ENCODE results near the gene RARB.

RARB gene

DNA sequence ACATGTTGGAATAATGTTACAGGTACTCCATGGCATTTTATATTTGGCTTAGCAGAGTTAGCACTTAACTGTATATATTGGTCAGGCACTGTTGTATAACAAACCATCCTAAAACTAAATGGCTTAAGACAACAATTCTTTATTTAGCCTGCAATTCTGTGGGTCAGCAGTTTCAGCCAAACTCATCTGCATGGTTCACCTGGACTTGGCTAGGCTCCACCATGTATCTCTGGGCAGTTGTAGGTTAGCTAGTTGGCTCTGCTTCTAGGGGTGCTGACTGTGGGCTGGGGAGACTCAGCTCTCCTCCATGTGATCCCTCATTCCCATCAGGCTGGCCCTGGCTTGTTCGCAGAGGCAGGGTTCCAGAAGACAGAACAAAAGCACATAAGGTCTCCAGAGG is 34.4 kb downstream of the RARB start:
- Histone ChIP-seq H3K36me3 (ENCODE audit: insufficient read depth, low read length) (no peaks in the 10 kb centered on the region), H3K9ac (ENCODE audit: low read depth, low read length) (no peak overlapping the region), H3K9me3 (ENCODE audit: control insufficient read depth, insufficient read depth, low read length) (no peaks in the 10 kb centered on the region), H3K4me1 (ENCODE audit: insufficient read depth, low read length) (no peaks in the 10 kb centered on the region)

DNA sequence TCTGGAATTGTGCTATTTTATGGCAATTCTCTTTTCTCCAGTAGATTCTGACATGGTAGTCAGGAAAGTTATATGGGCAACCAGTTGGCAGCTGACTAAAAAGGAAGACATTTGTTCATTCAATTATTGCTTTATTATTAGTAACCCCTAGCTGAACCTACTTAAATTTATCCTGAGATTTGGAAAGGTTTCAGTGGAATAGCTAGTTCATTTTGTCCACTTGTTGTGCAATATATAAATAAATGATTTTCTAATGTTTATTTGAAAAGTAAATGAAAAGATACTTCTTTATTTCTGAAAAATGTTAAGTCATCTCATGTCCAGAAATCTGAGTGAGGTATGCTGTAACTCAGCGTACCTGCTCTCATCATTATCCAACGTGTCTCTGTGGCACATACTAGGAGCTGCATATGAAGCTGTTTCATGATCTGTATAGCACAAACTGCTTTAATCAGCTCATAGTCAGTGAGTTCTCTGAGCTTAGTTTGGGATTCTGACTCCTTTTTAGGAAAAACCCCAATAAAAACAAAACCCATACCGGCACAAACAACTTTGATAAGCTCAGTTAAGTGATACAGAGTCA is 35.9 kb downstream of the RARB start:
- Histone ChIP-seq H3K36me3 (ENCODE audit: insufficient read depth, low read length) (no peaks in the 10 kb centered on the region), H3K9me3 (ENCODE audit: control insufficient read depth, insufficient read depth, low read length) (no peaks in the 10 kb centered on the region), H3K9ac (ENCODE audit: low read depth, low read length) (no peak overlapping the region), H3K4me1 (ENCODE audit: insufficient read depth, low read length) (0 out of 2 replicates have a peak, but pooled peaks cover 3% of the 10 kb centered on the region)

DNA sequence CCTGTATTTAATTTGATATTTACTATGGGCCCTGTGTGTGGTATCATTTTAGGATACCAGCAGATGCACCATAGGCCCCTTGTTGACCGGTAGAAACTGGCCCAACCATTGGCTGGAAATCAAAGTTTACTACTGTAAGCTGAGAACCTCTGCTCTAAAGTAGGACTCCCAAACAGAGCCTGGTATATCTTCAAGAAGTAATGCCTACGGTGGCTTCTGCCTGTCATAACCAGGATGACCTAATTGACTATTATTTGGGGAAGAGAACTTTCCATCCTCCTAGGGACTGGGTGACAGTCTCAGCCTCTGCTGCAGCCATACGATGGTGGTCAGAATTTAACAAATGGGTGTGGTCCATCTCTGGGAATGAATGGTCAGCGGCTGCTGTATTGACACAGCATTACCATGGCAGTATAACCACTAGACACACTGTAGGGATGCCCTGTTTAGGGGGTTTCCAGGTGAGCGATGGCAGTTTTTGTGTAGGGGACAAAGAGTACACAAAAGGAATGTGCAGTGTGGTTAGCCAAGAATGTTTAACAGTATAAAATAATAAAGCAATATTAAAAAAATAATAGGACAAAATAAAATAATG is 37.3 kb downstream of the RARB start:
- Histone ChIP-seq H3K9ac (ENCODE audit: low read depth, low read length) (no peak overlapping the region), H3K4me1 (ENCODE audit: insufficient read depth, low read length) (0 out of 2 replicates have a peak, but pooled peaks cover 4% of the 10 kb centered on the region), H3K36me3 (ENCODE audit: insufficient read depth, low read length) (no peaks in the 10 kb centered on the region), H3K9me3 (ENCODE audit: control insufficient read depth, insufficient read depth, low read length) (no peaks in the 10 kb centered on the region)

DNA sequence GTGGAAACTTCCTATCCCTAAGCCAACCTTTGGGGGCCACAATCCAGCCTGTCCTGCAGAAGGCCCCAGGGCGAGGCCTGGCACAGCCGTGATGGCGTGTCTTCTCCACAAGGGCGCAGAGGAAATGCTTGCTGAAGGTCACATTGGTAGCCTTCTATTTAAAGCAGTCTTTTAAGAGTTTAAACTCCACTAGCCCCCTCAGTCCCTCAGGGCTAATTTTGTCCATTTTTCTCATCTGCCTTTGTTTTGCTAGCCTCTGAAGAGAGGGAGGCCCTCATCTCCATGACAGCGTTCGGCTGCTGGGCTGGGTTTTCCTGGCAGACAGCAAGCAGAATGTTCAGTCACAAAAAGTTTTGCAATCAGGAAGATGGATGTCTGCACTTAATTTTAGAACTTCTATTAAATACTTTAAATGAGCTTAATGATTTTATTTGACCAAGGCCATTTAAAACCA is 40.8 kb downstream of the RARB start:
- no peaks in the 10 kb centered on the region for H3K36me3 ChIP-seq (ENCODE audit: insufficient read depth, low read length)
- no peak overlapping the region for H3K9ac ChIP-seq (ENCODE audit: low read depth, low read length)

DNA sequence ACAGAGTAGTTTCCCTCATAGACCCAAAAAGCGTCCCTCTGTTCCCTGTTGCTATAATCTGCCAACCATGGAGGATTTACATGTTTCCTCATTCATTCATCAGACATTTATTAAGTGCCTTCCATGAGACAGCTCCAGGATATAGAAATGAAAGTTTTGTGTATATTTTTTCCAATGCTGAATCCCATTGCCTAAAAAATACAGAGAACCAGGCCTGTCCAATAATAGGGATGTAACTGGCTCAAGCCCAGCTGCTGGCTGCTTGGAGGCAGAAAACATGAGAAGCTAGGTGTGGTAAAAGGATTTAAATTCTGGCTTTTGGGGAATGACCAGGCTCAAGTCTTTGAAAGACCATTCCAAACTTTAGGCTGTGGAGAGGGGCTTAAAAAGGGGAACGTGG is 41.5 kb downstream of the RARB start:
- H3K36me3 ChIP-seq (ENCODE audit: insufficient read depth, low read length): no peaks in the 10 kb centered on the region
- peaks cover 18% of the 10 kb centered on the region; the same call in 1 of the 2 replicates for H3K4me1 ChIP-seq (ENCODE audit: insufficient read depth, low read length)
- no peak overlapping the region for H3K9ac ChIP-seq (ENCODE audit: low read depth, low read length)
- H3K9me3 ChIP-seq (ENCODE audit: control insufficient read depth, insufficient read depth, low read length): no peaks in the 10 kb centered on the region

More for the DNA sequence above, 40.8 kb downstream of the RARB start:
- H3K9me3 ChIP-seq (ENCODE audit: control insufficient read depth, insufficient read depth, low read length): no peaks in the 10 kb centered on the region
- H3K4me1 ChIP-seq (ENCODE audit: insufficient read depth, low read length): peaks cover 18% of the 10 kb centered on the region; the same call in 1 of the 2 replicates

DNA sequence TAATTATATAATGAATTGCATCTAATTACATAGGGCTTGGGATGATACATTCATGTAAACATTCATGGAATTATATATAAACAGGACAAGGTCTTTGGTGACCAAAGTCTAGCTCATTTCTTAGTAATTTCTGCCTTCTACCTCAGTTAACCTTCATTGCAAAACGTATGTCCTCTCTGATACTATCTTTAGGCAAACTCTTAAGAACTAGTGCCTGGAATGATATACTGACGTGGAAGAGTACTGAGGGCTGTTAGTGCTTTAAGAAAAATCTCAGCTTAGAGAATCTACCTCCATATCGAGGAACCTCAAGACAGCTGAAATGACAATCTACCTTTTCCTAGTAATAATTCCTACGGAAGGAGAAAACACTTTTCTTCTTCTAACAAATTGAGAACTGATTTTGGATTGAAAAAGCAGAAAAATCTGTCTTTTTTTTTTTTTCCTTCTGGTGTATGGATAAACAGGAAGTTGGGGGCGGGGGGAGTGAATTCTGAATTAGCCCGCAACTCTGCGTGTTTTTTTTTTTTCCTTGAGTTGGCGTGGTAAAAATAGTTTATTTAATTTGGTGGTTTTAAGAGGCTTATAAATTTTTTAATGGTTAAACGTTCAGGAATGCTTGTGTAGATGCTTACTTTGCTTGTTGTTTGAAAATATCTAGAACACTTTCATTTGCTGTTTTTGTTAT is 43.2 kb downstream of the RARB start:
- no peaks in the 10 kb centered on the region for H3K9me3 ChIP-seq (ENCODE audit: control insufficient read depth, insufficient read depth, low read length)
- no peaks in the 10 kb centered on the region for H3K36me3 ChIP-seq (ENCODE audit: insufficient read depth, low read length)
- no peak overlapping the region for H3K9ac ChIP-seq (ENCODE audit: low read depth, low read length)
- H3K4me1 ChIP-seq (ENCODE audit: insufficient read depth, low read length): peaks cover 18% of the 10 kb centered on the region; the same call in 1 of the 2 replicates

DNA sequence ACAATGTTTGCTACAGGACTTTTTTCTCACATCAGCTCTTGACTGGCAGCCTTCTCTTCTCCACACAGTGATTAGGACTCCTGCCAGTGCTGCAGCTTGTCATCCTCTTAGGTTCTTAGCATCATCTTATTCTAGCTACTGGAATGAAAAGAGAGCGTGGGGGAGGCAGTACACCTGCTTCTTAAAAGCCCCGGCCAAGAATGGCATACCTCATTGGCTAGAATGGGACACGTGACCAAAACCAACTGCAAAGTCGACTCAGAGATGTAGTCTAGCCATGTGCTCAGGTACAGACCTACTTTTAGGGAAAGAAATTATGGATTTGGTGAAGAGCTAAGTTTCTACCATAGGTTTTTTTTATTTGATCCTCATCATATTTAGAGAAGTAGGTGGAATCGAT is 44.1 kb downstream of the RARB start:
- Histone ChIP-seq H3K9ac (ENCODE audit: low read depth, low read length) (no peak overlapping the region), H3K9me3 (ENCODE audit: control insufficient read depth, insufficient read depth, low read length) (no peaks in the 10 kb centered on the region), H3K36me3 (ENCODE audit: insufficient read depth, low read length) (no peaks in the 10 kb centered on the region), H3K4me1 (ENCODE audit: insufficient read depth, low read length) (peaks cover 18% of the 10 kb centered on the region; the same call in 1 of the 2 replicates)

DNA sequence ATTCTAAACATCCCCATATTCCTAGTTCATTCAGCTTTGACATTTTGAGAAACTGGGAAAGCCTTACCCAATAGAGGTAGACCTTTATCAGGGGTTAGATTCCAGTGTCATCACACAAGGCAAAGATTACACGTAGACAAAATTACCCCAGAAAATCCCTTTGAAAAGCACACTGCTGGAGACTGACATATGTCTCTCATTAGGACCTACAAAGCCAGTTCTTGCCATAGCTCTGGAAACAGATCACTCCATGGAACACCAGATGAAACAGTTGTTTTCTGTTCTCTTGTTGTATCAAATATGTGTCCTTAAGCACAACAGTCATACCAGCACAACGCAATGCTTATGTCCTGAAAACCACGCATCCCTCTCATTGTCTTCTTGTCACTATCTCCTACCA is 44.7 kb downstream of the RARB start:
- H3K9me3 ChIP-seq (ENCODE audit: control insufficient read depth, insufficient read depth, low read length): no peaks in the 10 kb centered on the region
- no peak overlapping the region for H3K9ac ChIP-seq (ENCODE audit: low read depth, low read length)
- no peaks in the 10 kb centered on the region for H3K36me3 ChIP-seq (ENCODE audit: insufficient read depth, low read length)
- peaks cover 18% of the 10 kb centered on the region; the same call in 1 of the 2 replicates for H3K4me1 ChIP-seq (ENCODE audit: insufficient read depth, low read length)

DNA sequence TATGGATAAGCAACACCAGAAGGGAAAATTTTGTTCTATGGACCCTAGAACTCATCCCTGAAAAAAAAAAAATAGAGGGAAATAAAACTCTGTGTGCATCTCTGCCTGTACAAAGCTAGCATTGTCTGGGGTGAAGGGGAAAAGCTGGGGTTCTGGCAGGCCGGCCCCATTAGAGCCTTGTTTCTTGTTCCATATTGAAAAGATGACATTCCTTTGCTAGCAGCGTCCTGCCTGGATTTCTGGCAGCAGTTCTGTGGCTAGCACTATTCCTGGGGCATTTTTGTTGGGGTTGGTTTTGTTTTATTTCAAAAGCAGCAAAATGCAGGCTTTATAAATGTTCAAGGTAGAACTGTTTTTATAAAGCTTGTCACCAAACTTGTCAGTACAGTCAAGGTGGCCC is 45.2 kb downstream of the RARB start:
- no peak overlapping the region for H3K9ac ChIP-seq (ENCODE audit: low read depth, low read length)
- no peaks in the 10 kb centered on the region for H3K36me3 ChIP-seq (ENCODE audit: insufficient read depth, low read length)
- no peaks in the 10 kb centered on the region for H3K9me3 ChIP-seq (ENCODE audit: control insufficient read depth, insufficient read depth, low read length)
- H3K4me1 ChIP-seq (ENCODE audit: insufficient read depth, low read length): peaks cover 18% of the 10 kb centered on the region; the same call in 1 of the 2 replicates

DNA sequence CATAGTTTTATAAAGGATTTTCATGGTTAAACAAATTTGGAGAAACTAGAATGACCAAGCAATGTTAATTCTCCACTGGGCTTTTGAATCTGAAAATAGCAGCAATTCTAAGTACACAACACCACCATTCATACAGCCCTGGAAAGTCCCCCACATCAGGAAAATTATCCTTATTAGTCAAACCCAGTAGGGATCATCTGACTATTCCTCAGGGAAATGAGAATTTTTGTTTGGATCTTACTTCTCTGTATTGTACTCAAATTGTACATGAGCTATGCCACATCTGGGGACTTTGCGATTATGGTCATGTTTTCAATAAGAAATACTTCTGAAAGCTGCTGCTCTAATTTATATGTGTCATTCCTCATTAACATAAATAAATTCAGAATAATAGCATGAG is 46.0 kb downstream of the RARB start:
- H3K4me1 ChIP-seq (ENCODE audit: insufficient read depth, low read length): peaks cover 14% of the 10 kb centered on the region; the same call in 1 of the 2 replicates
- H3K9ac ChIP-seq (ENCODE audit: low read depth, low read length): no peak overlapping the region
- H3K36me3 ChIP-seq (ENCODE audit: insufficient read depth, low read length): no peaks in the 10 kb centered on the region
- H3K9me3 ChIP-seq (ENCODE audit: control insufficient read depth, insufficient read depth, low read length): no peaks in the 10 kb centered on the region

DNA sequence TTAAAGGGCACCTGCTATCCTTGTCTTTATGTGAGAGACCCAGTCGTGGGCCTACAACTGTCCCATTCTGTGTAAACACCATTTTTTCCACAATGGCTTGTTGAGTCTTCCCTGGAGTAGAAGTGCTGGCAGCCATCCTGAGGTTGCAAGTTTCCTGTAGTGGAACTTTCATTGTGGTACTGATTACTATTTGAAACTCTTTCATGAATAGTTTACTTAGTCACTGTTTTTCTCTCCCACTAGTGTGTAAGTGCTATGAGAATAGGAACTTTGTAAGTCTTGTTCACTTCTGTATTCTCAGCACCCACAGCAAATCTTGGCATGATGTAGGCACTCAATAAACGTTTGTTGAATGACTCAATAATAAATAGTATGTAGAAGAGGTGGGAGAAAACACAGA is 48.6 kb downstream of the RARB start:
- Histone ChIP-seq H3K4me1 (ENCODE audit: insufficient read depth, low read length) (0 out of 2 replicates have a peak, but pooled peaks cover 9% of the 10 kb centered on the region), H3K9me3 (ENCODE audit: control insufficient read depth, insufficient read depth, low read length) (no peaks in the 10 kb centered on the region), H3K9ac (ENCODE audit: low read depth, low read length) (no peak overlapping the region), H3K36me3 (ENCODE audit: insufficient read depth, low read length) (no peaks in the 10 kb centered on the region)

DNA sequence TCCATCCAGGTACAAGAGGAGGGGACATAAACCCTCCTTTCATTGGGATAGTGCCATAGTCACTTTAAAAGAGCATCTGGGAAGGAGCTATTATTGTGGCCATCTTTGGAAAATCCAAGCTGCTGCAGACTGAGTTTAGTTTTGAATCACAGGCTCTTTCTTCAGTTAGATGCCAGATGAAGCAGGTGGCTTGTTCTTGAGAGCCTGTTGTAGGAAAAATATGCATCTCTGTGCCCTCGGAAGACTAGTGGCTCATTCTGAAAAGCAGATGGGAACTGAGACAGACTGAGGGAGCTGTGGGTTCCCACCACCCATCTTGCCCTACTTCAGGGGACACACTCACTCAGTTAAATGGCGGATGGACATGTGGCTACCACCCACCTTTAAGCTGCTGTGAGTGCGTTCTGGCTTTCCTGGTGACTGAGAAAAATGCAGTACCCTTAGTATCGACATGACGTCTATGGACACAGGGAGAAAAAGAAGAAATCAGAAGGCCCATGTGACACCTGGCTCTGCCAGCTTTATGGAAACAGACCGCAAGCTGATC is 50.2 kb downstream of the RARB start:
- H3K9ac ChIP-seq (ENCODE audit: low read depth, low read length): no peak overlapping the region
- no peaks in the 10 kb centered on the region for H3K4me1 ChIP-seq (ENCODE audit: insufficient read depth, low read length)
- H3K36me3 ChIP-seq (ENCODE audit: insufficient read depth, low read length): no peaks in the 10 kb centered on the region
- H3K9me3 ChIP-seq (ENCODE audit: control insufficient read depth, insufficient read depth, low read length): no peaks in the 10 kb centered on the region

DNA sequence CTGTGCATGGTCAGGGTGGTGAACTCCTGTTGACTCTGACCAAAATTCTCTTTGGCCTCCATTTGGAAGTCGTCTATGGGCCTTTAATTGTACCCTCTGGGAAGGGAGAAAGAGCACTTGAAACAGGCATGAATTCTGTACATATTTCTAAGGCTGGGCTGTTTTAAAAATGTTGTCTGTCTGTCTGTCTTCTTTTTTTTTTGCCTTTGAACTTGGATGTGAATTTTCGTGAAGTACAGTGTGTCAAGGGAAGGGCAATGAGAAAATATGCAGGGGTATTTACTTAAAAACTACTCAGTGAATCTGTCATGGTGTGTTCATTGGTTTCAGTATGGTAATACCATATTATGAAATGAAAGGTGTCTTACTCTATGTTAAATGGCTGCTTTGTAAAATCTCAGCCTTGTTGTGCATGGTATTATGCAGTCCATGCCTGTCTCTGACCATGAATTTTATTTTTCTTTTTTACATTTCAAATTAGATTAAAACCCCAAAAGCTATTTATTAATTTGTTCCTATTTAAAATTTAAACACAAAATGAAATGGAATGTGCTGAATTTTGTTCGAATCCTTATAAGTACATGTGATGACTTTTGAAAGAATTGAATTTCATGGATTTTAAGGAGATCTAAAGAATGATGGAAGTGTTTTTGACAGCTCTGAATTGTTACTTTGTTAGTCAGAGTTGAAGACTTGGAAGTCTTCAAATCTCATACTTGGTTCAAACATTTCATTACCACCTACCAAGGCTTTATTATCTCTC is 51.1 kb downstream of the RARB start:
- H3K36me3 ChIP-seq (ENCODE audit: insufficient read depth, low read length): no peaks in the 10 kb centered on the region
- no peak overlapping the region for H3K9ac ChIP-seq (ENCODE audit: low read depth, low read length)
- H3K9me3 ChIP-seq (ENCODE audit: control insufficient read depth, insufficient read depth, low read length): no peaks in the 10 kb centered on the region
- H3K4me1 ChIP-seq (ENCODE audit: insufficient read depth, low read length): no peaks in the 10 kb centered on the region

DNA sequence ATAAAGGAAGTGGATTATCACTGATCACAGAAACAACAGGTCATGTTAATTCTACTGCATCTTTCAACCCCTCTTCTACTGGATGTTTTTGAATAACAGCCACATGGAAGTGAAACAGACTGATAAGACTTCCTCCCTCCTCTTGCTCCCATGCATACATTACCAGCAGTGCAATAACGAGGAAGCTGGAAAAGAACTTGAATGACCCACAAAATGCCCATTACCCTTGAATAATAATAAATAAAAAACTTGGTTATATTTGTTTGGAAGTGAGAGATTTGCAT is 51.6 kb downstream of the RARB start:
- H3K9me3 ChIP-seq (ENCODE audit: control insufficient read depth, insufficient read depth, low read length): no peaks in the 10 kb centered on the region
- H3K9ac ChIP-seq (ENCODE audit: low read depth, low read length): no peak overlapping the region
- no peaks in the 10 kb centered on the region for H3K4me1 ChIP-seq (ENCODE audit: insufficient read depth, low read length)
- no peaks in the 10 kb centered on the region for H3K36me3 ChIP-seq (ENCODE audit: insufficient read depth, low read length)
